Stimulated activated CD4-positive, alpha-beta T cell treated with anti-CD3 and anti-CD28 coated beads, Interleukin-2, amount 100 ng/mL, for 24 hours (primary cell): ENCODE results near the gene RGS19.

Experiments used
- DNase-seq, 2 donors: peaks; one replicate each; pipeline ENCODE4 v3.0.0-alpha.2; 2020

RGS19 gene

DNA sequence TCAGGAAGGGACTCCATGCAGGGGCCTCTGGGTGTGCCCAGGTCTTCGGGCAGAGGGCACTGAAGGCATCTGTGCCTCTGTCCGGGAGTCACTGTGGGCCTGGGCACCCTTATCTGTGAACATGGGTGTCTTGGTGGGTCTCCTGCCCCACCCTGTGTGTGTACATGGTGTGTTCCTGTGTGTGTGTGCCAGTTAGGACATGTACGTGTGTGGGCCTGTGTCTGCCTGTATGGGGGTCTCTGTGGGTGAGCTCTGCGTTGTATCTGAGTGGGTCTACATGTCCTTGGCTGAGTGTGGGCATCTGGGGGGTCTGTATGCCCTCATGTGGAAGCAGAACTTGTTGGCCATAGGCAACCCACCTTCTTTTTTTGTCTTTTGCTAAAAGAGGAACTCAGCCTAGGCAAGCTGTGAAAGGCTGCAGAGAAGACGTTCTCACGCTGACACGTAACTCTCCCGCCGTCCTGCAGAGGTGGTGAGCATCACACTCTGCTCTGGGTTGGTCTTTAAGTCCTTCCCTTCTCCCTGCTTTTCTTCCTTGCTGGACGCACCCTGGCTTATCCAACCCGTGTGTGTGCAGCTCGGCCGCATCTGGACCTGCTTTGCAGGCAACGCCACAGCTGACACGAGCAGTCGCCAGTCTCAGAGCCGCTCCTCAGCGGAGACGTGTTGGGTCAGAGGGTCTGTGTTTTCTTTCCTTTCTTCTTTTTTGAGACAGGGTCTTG lies 28.6 kb upstream of the RGS19 start:
- peak in 1 of 2 donors; percentile 13 for DNase-seq

DNA sequence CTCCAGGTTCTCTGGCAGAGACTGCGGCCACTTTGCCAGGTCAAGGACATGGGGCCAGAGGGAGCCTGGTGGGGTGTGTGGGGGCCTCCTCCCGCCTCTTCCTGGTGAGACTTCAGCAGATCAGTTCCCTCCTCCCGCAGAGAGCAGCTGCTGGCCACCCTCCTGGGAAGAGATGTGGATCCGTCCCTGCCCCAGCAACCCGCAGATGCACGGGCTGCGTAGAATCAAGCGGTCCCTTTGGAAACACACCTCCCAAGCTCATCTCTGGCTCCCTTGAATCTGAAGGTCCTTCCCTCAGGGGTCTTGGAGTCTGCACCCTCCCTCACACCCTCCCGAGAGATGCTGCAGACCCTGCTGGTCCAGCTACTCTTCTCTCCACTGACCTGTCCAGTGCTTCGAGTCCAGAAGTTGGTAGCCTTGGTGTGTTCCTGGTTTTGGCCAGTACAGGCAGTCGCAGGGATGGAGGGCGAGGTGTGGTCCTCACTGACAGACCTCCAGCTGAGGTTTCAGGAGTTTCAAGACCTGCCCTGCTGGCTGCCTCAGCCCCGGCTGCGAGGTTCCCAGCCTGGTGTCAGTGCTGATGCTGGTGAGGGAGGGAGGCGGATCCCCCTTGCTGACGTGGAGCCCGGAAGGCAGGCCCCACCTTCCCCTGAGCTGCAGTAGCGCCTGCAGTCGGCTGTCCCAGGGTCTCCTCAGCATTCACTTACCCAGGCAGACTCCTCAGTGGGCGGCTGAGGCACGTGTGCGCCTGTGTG lies 27.8 kb upstream of the RGS19 start, which contains the start of gene NPBWR2:
Gene NPBWR2, minus strand, starts transcription at position 585 of the 755 bp plus-strand sequence. CDS start 734 bp downstream, outside the sequence.
- peak in 1 of 2 donors; percentile 26 for DNase-seq

DNA sequence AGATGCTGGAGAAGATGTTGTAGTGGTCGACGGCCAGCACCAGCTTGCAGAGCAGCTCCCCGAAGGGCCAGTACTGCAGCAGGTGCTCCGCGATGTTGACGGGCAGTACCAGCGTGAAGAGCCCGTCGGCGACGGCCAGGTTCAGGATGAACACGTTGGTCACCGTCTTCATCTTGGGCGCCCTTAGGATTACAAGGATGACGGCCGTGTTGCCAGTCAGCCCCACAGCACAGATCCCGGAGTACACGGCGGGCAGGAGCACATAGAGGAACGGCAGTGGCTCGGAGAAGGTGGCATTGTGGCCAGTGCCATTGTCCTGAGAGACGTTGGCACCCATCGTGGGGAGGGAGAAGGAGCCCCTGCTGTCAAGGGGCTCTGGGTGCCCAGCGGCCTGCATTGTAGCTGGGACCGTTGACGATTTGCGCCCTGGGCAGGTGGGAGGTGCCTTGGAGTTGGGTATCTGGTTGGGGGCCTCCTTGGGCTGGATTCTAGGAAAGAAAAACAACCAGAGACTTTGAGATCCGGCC lies 27.2 kb upstream of the RGS19 start:
- no peak for DNase-seq

DNA sequence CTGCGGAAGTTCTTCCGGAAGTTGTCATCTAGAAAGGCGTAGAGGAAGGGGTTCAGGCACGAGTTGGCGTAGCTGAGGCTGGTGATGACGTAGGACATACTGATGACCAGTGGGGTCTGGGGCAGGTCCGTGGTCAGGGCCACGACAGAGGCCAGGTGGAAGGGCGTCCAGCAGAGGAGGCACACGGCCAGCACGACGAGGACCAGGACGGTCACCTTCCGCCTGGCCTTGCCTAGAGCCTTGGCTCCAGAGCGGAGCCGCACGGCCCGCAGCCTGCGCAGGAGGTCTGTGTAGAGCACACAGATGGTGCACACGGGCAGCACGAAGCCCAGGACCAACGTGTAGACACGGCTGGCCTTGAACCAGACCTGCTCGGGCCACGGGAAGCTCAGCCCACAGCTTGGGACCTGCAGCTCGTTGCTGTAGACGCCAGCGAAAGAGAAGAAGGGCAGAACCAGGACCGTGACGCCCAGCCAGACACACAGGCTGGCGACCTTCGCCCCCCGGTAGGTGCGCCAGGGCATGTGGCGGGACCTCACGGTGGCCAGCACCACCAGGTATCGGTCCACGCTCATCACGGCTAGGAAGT lies 26.6 kb upstream of the RGS19 start:
- DNase-seq: no peak

DNA sequence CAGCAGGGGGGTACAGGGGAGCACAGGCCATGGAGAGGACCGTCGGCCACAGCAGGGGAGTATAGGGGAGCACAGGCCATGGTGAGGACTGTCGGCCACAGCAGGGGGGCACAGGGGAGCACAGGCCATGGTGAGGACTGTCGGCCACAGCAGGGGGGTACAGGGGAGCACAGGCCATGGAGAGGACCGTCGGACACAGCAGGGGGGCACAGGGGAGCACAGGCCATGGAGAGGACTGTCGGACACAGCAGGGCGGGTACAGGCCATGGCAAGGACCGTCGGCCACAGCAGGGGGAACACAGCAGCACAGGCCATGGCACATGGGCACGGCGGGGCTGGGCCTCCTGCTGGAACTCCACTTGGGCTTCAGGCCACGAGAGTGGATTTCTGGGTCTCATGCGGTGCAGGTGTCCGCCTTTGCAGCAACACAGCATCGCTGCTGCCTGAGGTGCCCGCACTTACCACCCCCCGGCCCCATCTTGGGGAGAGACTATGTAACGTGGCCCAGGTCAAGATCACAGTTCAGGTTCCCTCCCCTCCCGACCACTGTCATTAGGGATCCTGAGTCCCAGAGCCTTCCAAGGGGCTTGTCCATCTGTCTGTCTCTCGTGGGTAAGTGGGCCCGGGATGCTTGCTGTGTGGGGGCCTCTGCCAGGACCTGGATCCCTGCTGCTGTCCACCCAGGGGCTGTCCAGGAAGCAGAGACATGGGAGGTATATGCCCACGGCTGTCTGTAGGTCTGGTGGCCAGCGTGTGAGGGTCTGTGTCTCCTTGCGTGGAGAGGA lies 25.5 kb upstream of the RGS19 start:
- DNase-seq: peak in 1 of 2 donors; percentile 15

DNA sequence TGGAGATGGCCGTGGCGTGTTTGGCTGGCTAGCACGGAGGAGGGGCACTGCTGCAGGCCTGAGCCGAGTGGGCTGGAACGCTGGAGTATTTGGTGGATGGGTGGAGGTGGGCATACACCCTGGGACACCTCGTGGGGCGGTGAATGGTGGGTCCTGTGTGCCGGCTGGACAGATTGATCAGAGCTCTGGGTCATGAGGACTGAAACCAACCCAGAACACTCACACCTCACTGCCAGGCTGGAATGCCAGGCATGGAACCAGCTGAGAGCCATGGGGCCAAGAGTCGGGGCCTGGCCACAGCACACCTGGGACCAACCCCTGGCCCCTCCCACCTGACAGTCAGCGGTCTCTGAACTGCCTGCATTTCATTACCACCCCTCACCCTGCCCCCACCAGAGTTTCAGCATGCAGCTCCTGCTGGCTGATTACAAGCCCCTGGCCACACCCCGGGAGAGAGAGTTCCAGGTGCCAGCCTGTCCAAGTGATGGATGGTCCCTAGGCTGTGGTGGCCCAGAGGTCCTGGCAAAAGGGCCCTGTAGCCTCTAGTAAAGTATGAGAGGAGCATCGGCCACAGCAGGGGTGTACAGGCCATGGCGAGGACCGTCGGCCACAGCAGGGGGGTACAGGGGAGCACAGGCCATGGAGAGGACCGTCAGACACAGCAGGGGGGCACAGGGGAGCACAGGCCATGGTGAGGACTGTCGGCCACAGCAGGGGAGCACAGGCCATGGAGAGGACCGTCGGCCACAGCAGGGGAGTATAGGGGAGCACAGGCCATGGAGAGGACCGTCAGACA lies 24.8 kb upstream of the RGS19 start:
- DNase-seq: peak in 1 of 2 donors; percentile 9

DNA sequence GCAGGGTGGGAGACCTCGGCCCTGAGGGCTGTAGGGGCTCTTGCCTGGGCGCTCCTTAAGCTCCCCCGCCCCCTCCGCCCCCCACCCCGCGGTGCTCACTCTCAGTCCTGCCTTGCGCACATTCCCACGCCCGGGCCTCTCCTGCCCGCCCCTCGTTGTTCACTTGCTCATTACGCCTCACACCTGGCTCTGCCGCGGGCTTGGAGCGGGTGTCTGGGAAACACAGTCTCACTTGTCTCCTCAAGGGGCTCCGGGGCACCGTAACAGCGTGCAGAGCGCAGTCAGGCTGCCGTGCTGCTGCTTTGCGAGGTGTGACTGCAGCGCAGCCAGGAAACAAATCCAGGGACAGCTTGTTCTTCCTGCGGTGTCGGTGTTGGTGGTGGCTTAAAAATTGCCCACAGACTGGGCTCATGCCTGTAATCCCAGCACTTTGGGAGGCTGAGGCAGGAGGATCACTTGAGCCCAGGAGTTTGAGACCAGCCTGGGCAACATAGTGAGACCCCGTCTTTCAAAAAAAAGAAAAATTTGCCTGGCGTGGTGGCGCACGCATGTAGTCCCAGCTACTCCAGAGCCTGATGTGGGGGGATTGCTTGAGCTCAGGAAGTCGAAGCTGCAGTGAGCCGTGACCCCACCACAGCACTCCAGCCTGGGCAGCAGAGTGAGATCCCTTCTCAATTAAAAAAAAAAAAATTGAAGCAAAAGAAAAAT lies 23.5 kb upstream of the RGS19 start:
- DNase-seq: no peak

DNA sequence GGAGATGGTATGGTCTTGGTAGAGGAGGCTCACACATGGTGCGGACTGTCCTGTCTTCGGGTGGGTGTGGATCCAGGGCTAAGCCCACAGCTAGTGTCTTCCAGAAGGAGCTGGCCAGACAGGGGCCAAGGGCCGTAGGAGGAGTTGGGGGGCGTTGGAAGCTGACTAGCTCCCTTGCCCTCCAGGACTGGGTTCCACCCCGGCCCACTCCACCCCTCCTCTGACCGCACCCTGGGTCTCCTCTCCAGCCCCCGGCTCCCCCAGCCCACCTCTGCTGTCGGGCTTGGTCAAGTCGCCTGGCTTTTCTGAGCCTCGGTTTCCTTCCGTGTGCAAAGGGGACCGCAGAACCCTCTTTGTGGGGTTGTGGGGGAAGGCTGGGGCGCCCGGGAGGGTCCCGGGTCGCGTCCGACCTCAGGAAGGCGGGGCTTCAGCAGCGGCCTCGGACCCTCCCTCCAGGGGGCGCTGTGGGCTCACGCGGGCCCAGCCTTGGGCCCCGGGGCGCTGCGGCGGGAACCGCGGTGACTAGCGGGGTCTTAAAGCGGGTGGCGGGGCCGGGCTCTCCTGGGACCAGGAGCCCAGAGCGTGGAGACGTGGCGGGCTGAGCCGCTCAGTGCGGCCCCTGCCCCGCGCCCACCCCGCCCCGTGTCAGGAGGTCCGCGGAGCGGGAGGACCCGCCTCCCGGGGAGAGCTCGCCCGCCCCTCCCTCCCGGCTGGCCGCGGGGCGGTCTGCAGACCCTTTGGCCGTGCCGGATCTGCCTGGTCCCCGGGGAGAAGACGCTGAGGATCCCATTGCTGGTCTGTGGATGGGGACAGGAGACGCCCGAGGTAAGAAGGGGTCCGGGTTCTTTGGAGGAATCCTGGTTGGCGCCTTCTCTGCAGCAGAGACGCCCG lies 22.7 kb upstream of the RGS19 start:
- DNase-seq: peak; percentile 78 to 80

DNA sequence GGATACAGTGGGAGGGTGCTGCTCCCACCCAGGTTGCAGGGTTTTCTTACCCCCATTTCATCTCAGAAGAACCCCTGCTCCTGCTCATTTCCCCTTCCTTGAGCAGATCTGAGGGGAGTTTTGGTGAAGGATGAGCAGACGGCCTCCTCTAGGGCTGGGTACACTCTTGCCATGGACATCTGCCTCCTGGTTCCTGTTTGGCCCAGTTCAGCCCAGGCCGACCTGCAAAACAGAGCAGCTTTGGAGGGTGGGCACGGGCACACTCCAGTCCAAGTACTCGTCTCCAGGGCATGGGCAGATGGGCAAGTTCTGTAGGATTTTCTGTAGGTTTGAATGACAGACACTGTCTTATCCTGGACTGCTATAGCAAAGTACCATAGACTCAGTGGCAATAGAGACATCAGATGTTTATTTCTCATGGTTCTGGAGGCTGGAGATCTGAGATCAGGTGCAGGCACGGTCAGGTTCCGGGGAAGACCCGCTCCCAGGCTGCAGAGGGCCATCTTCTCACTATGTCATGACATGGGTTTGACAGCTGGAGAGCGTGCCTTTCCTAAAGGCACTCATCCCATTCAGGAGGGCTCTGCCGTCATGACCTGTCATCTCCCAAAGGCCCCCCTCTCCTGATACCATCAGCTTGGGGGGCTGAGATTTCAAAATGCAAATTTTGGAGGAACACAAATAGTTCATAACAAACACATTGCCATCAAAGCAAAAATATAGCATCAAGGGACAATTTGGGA lies 21.8 kb upstream of the RGS19 start:
- no peak for DNase-seq

DNA sequence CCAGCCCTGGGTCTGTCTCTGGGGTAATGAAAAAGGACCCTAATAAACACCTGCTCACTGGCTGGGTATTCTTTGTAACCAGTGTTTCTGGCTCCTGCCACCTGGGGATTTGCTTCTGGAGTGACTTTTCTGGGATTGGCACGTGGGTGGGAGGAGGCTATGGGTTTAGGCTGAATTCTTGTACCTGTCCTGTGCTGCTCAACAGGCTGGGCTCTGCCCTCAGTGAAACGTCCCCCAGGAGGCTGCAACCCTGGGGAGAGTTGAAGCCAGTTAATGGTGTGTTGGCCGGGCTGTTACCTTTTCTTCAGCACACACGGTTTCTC lies 21.2 kb upstream of the RGS19 start:
- no peak for DNase-seq

DNA sequence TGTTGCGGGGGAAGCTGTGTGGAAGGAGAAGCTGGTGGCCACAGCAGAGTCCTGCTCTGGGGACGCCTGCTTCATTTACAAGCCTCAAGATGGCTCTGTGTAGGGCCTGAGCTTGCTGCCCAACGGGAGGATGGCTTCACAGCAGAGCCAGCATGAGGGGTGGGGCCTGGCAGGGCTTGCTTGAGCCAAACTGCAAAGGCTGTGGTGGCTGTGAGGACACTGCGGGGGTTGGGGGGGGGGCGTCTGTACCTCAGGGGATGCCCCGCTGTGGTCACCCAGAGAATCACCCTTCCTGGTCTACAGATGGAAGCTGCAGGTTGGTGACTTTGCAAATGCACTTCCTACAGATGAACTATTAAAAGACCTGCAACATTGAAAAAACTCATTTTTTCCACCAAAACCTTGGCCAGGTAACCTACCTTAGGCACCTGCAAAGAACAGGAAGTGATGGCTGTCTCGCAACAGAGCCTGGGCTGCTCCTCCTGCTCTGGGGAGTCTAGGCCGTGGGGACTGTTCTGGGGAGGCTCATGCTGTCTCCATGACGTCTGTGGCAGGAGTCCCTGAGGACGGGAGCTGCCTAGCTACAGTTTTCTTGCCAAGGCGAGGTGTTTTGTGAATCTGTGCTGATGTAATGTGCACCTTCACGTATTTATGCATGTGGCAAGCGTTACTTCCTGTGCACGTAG lies 20.7 kb upstream of the RGS19 start:
- no peak for DNase-seq

DNA sequence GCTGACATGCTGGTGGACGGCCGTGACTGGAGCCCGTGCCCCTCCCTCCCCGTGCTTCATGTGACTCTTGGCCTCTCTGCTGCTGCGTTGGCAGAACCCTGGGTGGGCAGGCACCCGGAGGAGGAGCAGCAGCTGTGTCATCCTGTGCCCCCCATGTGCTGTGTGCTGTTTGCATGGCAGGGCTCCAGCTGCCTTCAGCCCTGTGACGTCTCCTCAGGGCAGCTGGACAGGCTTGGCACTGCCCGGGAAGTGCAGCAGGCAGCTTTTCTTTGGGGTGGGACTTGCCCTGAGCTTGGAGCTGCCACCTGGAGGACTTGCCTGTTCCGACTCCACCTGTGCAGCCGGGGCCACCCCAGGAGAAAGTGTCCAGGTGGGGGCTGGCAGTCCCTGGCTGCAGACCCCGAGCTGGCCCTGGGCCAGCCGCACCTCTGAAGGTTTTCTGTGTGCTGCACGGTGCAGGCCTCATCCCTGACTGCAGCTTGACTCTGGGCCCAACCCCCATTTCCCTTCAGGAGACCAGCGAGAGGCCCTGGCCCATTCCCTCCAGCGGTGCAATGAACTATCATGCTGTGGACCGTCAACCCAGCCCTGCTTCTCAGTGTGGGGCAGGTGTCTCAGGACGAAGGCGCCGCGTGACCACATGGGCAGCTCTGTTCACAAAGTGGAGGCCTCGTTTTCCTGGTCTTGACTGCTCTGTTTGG lies 19.9 kb upstream of the RGS19 start:
- DNase-seq: no peak

DNA sequence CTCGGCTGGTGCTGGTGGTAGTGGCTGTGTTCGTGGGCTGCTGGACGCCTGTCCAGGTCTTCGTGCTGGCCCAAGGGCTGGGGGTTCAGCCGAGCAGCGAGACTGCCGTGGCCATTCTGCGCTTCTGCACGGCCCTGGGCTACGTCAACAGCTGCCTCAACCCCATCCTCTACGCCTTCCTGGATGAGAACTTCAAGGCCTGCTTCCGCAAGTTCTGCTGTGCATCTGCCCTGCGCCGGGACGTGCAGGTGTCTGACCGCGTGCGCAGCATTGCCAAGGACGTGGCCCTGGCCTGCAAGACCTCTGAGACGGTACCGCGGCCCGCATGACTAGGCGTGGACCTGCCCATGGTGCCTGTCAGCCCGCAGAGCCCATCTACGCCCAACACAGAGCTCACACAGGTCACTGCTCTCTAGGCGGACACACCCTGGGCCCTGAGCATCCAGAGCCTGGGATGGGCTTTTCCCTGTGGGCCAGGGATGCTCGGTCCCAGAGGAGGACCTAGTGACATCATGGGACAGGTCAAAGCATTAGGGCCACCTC lies 19.2 kb upstream of the RGS19 start:
- DNase-seq: no peak

DNA sequence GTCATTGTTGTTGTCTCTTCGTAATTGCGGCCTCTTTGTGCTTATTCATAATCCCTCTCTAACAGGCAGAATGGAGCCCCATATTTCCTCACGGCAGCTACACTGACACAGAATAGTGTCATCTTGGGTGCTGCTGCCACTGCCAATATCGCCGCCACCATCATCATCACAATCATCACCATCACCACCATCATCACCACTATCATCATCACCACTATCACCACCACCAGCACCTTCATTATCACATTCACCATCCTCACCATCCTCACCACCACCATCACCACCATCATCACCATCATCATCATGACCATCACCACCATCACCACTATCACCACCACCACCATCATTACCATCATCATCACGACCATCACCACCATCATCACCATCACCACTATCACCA lies 17.2 kb upstream of the RGS19 start:
- DNase-seq: no peak

DNA sequence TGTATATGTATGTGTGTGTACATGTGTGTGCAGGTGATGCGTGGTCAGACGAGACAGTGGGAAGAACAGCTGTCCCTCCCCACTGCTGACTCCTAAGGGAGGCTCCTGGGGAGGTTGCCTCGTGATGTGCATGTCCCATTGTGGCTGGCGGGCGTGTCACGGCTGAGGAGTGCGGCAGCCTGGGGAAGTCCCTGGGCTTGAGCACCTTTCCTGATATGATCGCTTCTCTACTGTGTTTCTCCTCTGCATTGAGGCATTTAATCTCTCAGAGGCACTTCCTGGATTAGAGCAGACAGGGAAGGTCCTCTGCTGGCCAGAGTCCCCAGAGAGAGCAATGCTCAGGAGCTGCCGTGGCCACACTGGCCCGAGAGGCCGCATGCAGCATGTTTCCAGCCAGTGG lies 16.6 kb upstream of the RGS19 start:
- DNase-seq: no peak

DNA sequence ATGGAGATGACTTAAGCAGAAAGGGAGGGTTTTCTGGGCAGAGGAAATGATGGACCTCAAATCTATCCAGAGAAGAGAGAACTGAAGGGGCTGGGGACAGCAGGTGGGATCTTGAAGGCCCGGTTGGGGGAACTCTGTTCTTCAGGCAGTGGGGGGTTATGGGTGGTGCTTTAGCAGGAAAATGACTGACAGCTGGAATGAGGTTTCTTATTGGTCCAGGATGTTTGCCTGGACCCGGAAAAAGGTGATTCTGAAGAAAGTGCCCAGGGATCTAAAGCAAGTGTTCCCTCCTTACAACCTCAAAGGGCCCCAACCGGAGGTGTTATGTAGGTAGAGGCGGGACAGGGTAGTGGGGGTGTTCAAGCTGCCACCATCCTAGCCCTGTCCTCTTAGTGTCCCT lies 16.1 kb upstream of the RGS19 start:
- no peak for DNase-seq

DNA sequence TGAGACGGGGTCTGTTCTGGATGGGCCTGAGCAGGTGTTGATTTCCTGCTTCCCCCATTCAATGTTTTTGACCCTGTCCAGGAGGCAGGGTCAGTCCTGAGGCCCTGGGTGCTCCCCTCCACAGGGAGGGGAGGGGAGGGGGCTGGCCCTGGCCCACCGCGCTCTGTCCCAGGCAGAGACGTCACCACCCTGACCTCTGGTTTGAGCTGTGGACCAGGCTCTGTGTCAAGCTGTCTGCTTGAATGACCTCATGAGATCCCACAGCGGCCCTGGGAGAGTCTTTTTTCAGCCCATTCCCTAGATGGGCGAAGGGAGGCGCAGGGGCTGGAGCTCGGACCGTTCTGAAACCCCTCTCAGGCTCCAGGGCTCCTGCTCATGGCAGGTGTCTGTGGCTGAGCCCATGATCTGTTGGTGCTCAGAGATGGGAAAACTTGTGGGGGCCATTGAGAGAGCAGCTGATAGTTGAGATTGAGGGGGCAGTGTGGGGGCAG lies 13.7 kb upstream of the RGS19 start:
- no peak for DNase-seq
